NCI-H526 treated with DMSO at 0.1 percent for 48 hours (cell line): ENCODE data around the gene CD207.
"Not testable (repeated sequence)": the region's sequence is repeated elsewhere in the genome, so short reads cannot be mapped to it uniquely, and the experiment has no call there.

Experiments
- DNase-seq: peaks from one replicate; lab custom pipeline; 2025; lab: John Stamatoyannopoulos, UW

CD207 gene

GRCh38 chr2:70828914-70829824 lies 6.4 kb downstream of the CD207 start:
- DNase-seq = no peak

- no peak for DNase-seq
These were observed 7.5 kb downstream of the CD207 start for GRCh38 chr2:70828115-70828514.

- no peak for DNase-seq
These were observed 8.2 kb downstream of the CD207 start for GRCh38 chr2:70827388-70827787.

DNA sequence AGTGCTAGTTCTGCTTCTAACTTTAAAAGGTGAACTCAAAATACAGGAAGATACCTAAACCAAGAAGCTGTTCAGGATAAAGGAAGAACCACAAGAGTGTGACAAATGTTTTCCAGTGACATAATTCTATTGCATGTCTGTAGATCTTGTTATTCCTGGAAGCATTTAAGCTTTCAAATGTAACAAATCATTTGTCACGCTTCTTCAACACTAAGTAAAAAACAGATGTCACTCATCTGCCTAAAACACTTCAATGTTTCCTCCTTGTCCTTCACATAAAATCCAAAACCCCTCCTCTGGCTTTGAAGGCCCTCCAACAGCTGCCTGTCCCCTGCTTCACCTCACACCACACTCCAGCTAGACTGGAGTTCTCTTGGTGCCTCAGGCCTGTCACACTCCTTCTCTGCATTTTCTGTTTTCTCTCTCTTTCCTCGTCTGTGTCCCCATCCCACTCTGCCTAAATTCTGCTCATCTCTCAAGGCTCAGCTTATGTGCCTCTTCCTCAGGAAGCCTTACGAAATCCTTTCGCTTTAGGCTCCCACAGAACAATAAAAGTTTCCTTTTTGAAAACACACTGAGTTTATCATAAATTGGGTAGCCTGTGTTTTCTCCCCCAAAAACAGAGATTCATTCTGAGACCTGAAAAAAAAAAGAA lies 8.8 kb downstream of the CD207 start:
- DNase-seq = no peak

- DNase-seq = no peak
These were observed 12.4 kb downstream of the CD207 start for GRCh38 chr2:70823249-70823648.

- DNase-seq = no peak
These were observed 12.8 kb downstream of the CD207 start for GRCh38 chr2:70822843-70823242.

GRCh38 chr2:70820499-70820898 lies 15.1 kb downstream of the CD207 start, which contains the start of gene CLEC4F:
Gene CLEC4F, minus strand, starts transcription at chr2:70820599. Its CDS starts 76 bp downstream, at chr2:70820523.
- DNase-seq = no peak

DNA sequence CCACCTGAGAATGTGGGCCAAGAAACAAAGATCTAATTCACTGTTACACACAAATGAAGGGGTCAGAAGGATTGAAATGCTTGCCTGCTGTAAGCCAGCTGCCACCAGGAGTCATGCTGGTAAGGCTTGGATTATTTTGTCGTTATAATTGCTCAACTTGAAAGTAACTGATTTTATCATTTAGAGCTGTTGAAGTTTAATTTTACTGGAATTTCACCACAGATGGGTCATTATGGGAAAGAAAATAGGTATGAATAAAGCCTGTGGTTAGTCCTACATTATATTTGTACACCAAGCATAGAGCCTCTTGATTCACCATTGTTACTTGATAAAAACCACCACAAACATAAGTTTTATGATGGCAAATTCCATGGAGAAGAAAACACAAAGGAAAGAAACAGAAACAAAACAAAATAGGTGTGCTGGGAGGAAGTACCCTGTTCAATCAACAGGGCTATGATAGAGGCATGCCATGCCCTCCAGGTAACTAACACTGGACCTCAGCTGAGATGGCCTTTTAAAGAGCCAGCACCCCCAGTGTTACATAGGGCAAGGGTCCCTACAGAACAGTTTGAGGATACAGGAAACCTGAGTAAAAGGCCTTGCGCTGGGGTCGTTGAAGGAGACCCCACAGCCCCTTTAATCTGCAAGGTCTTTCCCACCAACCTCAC lies 18.2 kb downstream of the CD207 start:
- DNase-seq = no peak

DNA sequence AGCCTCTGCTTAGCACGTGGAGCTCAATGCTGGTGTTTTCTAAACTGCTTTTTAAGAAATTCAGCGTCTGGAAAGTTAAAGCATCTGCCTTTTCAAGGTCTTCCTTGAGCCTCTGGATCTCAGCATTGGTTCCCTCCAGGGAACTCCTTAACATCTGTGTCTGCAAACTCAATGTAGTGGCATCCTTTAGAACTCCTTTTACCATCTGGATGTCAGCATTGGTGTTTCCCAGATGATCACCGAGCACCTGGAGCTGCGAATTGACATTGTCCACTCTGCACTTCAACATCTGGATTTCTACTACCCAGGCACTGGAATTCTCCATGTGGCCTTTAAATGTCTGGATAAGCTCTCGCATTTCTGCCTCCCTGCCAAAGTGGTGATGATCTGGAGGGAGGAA lies 18.9 kb downstream of the CD207 start:
- no peak for DNase-seq

- no peak for DNase-seq
These were observed 26.3 kb downstream of the CD207 start for GRCh38 chr2:70808983-70809958.

DNA sequence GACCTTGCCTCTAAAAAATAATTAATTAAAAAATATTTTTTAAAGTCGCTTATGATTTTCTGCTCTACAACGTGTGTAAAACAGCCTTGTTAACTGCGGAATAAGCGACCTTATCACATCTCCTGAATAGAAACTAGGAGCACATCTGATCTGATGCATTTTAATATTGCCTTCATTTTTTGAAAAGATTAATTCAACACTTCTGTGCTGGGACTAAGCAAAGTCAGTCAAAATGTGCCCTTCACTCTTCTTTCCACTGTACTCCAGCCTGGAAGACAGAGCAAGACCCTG lies 27.8 kb downstream of the CD207 start:
- DNase-seq = no peak

- DNase-seq = no peak
These were observed 28.4 kb downstream of the CD207 start for GRCh38 chr2:70807102-70807827.

- no peak for DNase-seq
These were observed 29.0 kb downstream of the CD207 start for GRCh38 chr2:70806620-70807019.

DNA sequence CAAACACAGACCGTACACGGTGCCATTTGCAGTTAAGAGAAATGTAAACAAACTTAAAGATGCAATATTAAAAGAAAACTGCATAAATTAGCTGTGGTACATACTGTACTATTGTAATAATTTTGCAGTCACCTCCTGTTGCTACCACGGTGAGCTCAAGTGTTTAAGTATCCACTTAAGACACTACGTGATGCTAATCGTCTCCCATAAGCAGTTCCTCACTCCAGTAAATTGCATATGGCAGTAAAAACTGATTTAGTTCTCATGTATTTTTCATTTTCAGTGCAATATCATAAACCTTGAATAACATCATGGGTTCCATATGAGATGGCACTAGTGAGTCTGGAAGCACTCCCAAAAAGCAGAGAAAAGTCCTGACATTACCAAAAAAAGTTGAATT lies 29.6 kb downstream of the CD207 start:
- no peak for DNase-seq

- DNase-seq = no peak
These were observed 33.9 kb downstream of the CD207 start for GRCh38 chr2:70801607-70802263.

DNA sequence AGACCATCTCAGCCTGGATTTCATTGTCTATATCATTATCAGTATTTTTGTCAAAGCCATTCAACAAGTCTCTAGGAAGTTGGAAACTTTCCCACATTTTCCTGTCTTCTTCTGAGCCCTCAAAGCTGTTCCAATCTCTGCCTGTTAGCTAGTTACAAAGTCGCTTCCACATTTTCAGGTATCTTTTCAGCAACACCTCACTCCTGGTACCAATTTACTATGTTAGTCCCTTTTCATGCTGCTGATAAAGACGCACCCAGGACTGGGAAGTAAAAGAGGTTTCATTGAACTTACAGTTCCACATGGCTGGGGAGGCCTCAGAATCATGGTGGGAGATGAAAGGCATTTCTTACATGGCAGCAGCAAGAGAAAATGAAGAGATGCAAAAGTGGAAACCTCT lies 35.9 kb downstream of the CD207 start:
- DNase-seq = no peak

DNA sequence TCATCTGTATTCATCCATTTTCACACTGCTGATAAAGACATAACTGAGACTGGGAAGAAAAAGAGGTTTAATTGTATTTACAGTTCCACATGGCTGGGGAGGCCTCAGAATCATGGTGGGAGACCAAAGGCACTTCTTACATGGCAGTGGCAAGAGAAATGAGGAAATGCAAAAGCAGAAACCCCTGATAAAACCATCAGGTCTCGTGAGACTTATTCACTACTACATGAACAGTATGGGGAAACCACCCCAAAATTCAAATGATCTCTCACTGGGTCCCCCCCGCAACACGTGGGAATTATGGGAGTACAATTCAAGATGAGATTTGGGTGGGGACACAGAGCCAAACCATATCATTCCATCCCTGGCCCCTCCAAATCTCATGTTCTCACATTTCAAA lies 37.6 kb downstream of the CD207 start:
- not testable (repeated sequence) for DNase-seq

- no peak for DNase-seq
These were observed 38.1 kb downstream of the CD207 start for GRCh38 chr2:70797506-70797905.

- DNase-seq = no peak
These were observed 39.4 kb downstream of the CD207 start for GRCh38 chr2:70796262-70796661.

DNA sequence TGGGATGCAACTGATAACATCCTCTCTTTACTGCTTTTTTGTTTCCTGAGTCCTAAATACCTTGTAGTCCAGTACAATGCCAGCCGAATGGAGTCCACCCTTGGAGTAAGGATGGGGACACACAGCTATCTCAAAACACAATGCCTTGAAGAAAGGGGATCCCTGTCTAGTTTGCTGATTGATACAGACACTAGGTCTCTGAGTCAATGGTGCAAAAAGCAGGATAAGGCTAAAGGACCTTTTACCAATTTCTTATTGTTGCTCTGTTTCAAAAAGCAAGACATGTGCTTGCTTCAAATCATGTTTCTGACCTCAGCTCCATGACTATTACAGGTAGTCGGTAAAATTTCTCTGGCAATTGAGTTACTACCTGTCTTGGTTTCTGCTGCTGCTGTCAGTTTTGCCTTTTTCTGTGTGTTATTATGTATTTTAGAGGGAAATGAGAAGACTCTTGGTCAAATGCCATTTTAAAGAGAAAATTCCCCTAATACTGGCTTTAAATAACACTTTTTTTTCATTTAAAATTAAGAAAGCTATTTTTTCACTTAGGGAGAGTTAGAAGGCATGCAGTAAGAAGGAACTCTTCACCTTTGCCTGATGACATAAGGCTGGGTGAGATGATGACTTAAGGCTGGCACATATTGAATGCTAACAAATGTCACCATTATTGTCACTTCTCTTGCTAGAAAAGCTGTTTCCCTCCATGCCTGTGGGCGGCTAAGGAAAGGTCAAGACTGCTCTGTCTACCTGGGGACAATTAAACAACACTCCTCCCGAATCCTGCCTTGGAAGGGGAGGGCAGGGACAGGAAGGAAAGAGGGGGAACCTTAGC lies 40.2 kb downstream of the CD207 start:
- DNase-seq = no peak
